Lung microvascular endothelial cell (primary cell): ENCODE measurements around the gene AFAP1L1. TPM values are rescaled to one million over a fixed set of nuclear protein-coding genes. Genes with fewer than 3 reads are reported as not detected.

Source experiments
- DNase-seq, 2 donors: peaks; one replicate each; pipeline versions ENCODE4 v3.0.0 to v3.0.0-alpha.2; 2010; ENCODE audit warnings: low read depth in 2 of 2
- total RNA-seq: library from RNA; depleted of rRNA; stranded (reverse); fragments of >200 nt; gene quantifications from 2 replicates; pipeline ENCODE4 v1.2.1, GENCODE V29; 2014

AFAP1L1 gene
- total RNA-seq, result 106 and 219 TPM in 2 replicates

- peak; percentile 82 to 84 for DNase-seq
Measured at GRCh38 chr5:149271716-149272563, at the start of gene AFAP1L1. TSS of gene AFAP1L1 (plus strand) at chr5:149271859. CDS start at chr5:149271969, 110 bp downstream.

- no peak for DNase-seq
Measured at GRCh38 chr5:149223081-149223848, 48.4 kb upstream of the AFAP1L1 start.

GRCh38 chr5:149224282-149224681 lies 47.4 kb upstream of the AFAP1L1 start:
- DNase-seq, result no peak

- peak; percentile 73 to 87 for DNase-seq
Measured at GRCh38 chr5:149227168-149227826, 44.4 kb upstream of the AFAP1L1 start.

GRCh38 chr5:149228618-149229297 lies 42.9 kb upstream of the AFAP1L1 start:
- peak; percentile 96 to 98 for DNase-seq

- no peak for DNase-seq
Measured at GRCh38 chr5:149229298-149229937, 42.2 kb upstream of the AFAP1L1 start.

- no peak for DNase-seq
Measured at GRCh38 chr5:149235841-149236240, 35.8 kb upstream of the AFAP1L1 start.

- DNase-seq, result peak; percentile 33 to 39
Measured at GRCh38 chr5:149237662-149238061, 34.0 kb upstream of the AFAP1L1 start.

- DNase-seq, result peak in 1 of 2 donors; percentile 36
Measured at GRCh38 chr5:149238540-149238939, 33.1 kb upstream of the AFAP1L1 start.

GRCh38 chr5:149239917-149240316 lies 31.7 kb upstream of the AFAP1L1 start:
- DNase-seq, result no peak

- peak in 1 of 2 donors; percentile 37 for DNase-seq
Measured at GRCh38 chr5:149240354-149240998, 31.2 kb upstream of the AFAP1L1 start.

- DNase-seq, result no peak
Measured at GRCh38 chr5:149242339-149242738, 29.3 kb upstream of the AFAP1L1 start.

GRCh38 chr5:149246906-149247305 lies 24.8 kb upstream of the AFAP1L1 start:
- no peak for DNase-seq

GRCh38 chr5:149247726-149248125 lies 23.9 kb upstream of the AFAP1L1 start:
- DNase-seq, result no peak

- DNase-seq, result no peak
Measured at GRCh38 chr5:149251546-149251945, 20.1 kb upstream of the AFAP1L1 start.

- no peak for DNase-seq
Measured at GRCh38 chr5:149254506-149254905, 17.2 kb upstream of the AFAP1L1 start.

GRCh38 chr5:149256451-149256850 lies 15.2 kb upstream of the AFAP1L1 start:
- no peak for DNase-seq

GRCh38 chr5:149257131-149257530 lies 14.5 kb upstream of the AFAP1L1 start:
- DNase-seq, result no peak

- peak in 1 of 2 donors; percentile 30 for DNase-seq
Measured at GRCh38 chr5:149257889-149258705, 13.6 kb upstream of the AFAP1L1 start.
